VCaP (cell line): ENCODE results near the gene OR3A2.
"Not testable (repeated sequence)": the region's sequence is repeated elsewhere in the genome, so short reads cannot be mapped to it uniquely, and the experiment has no call there.

ENCODE experiments used
- H3K27ac ChIP-seq: fragments of 450-650 bp; 2 replicates; pipeline ENCODE4 v1.5.1; 2017
- CTCF ChIP-seq: fragments of 450-650 bp; conservative IDR thresholded peaks from 2 replicates; pipeline ENCODE4 v1.5.1; 2017; ENCODE audit warnings: mild to moderate bottlenecking, moderate library complexity

The OR3A2 gene

GRCh38 chr17:3385869-3386816 lies at the start of gene OR3A2:
Gene OR3A2, minus strand, starts transcription at chr17:3386308.
- TF ChIP-seq CTCF, result no peak
- no peak within 1 kb of the TSS for H3K27ac ChIP-seq

GRCh38 chr17:3433741-3434140 lies 47.6 kb upstream of the OR3A2 start, which contains the start of gene OR1E2:
Gene OR1E2, minus strand, starts transcription at chr17:3433841. Its CDS starts 0 bp downstream, at chr17:3433841.
- TF ChIP-seq CTCF, result no peak

GRCh38 chr17:3433215-3433614 lies 47.1 kb upstream of the OR3A2 start:
- H3K27ac ChIP-seq, result not testable (repeated sequence)

More at GRCh38 chr17:3433741-3434140, 47.6 kb upstream of the OR3A2 start, which contains the start of gene OR1E2:
- no peak within 1 kb of the TSS for H3K27ac ChIP-seq

- no peak overlapping the region for H3K27ac ChIP-seq
- TF ChIP-seq CTCF, result no peak
Measured at GRCh38 chr17:3418222-3418621, 32.1 kb upstream of the OR3A2 start.

GRCh38 chr17:3415610-3416009 lies 29.5 kb upstream of the OR3A2 start:
- TF ChIP-seq CTCF, result no peak
- no peak overlapping the region for H3K27ac ChIP-seq

GRCh38 chr17:3412216-3412615 lies 26.1 kb upstream of the OR3A2 start:
- H3K27ac ChIP-seq, result not testable (repeated sequence)

- H3K27ac ChIP-seq, result no peak within 1 kb of the TSS
- TF ChIP-seq CTCF, result no peak
Measured at GRCh38 chr17:3411070-3411469, 25.0 kb upstream of the OR3A2 start, which contains the start of gene OR3A3. Gene OR3A3, plus strand, starts transcription at chr17:3411370.

GRCh38 chr17:3403856-3404255 lies 17.7 kb upstream of the OR3A2 start:
- not testable (repeated sequence) for H3K27ac ChIP-seq

- no peak overlapping the region for H3K27ac ChIP-seq
- TF ChIP-seq CTCF, result no peak
Measured at GRCh38 chr17:3401786-3402185, 15.7 kb upstream of the OR3A2 start.
